Natural killer cell (primary cell): ENCODE data around the gene SH3BP1. TPM values are rescaled to one million over a fixed set of nuclear protein-coding genes. Genes with fewer than 3 reads are reported as not detected.
"Not testable (repeated sequence)": the region's sequence is repeated elsewhere in the genome, so short reads cannot be mapped to it uniquely, and the experiment has no call there.

Experiments used
- ATAC-seq, 3 donors: fragments of 150-1000 bp in 2 of 3; fragments of 200-7000 bp in 1 of 3; cut with Tn5 transposase; 1 replicate in 1 of 3; 2 replicates in 2 of 3; pipeline ENCODE4 v1.10.0; 2021; ENCODE audit warnings: mild to moderate bottlenecking in 2 of 3, moderate library complexity in 2 of 3
- DNase-seq, 2 donors: peaks; one replicate each; pipeline versions ENCODE4 v3.0.0 to v3.0.0-alpha.2; 2013 to 2021; ENCODE audit warnings: mixed read lengths in 1 of 2
- H3K27ac ChIP-seq: one replicate; pipeline ENCODE4 v1.5.1; 2013; ENCODE audit warnings: mild to moderate bottlenecking, low read length
- H3K27me3 ChIP-seq: one replicate; pipeline ENCODE4 v1.6.1; 2013; ENCODE audit warnings: low read length; ENCODE audit not compliant: control insufficient read depth, insufficient read depth
- H3K36me3 ChIP-seq: one replicate; pipeline ENCODE4 v1.6.1; 2013; ENCODE audit warnings: low read length; ENCODE audit not compliant: control insufficient read depth, insufficient read depth
- H3K4me1 ChIP-seq: one replicate; pipeline ENCODE4 v1.6.1; 2013; ENCODE audit warnings: low read length; ENCODE audit not compliant: control insufficient read depth, insufficient read depth
- H3K4me3 ChIP-seq: one replicate; pipeline ENCODE4 v1.5.1; 2013; ENCODE audit warnings: low read length
- H3K9me3 ChIP-seq: one replicate; pipeline ENCODE4 v1.6.1; 2013; ENCODE audit warnings: low read length; ENCODE audit not compliant: control insufficient read depth, insufficient read depth
- H3K27ac Mint-ChIP-seq, 2 donors: one replicate each; pipeline ENCODE4 v1.8.0; 2022; ENCODE audit warnings: mild to moderate bottlenecking in 2 of 2, mixed read lengths in 2 of 2, moderate library complexity in 1 of 2
- H3K27me3 Mint-ChIP-seq, 2 donors: one replicate each; pipeline ENCODE4 v1.8.0; 2022; ENCODE audit warnings: low read depth in 2 of 2, mixed read lengths in 2 of 2
- H3K36me3 Mint-ChIP-seq: one replicate; pipeline ENCODE4 v1.8.0; 2022; ENCODE audit warnings: mixed read lengths
- H3K4me1 Mint-ChIP-seq, 2 donors: one replicate each; pipeline ENCODE4 v1.8.0; 2022; ENCODE audit warnings: mixed read lengths in 2 of 2
- H3K4me3 Mint-ChIP-seq: one replicate; pipeline ENCODE4 v1.8.0; 2022; ENCODE audit warnings: mild to moderate bottlenecking, moderate library complexity, mixed read lengths
- H3K9me3 Mint-ChIP-seq, 2 donors: one replicate each; pipeline ENCODE4 v1.8.0; 2022; ENCODE audit warnings: mixed read lengths in 2 of 2
- CTCF ChIP-seq: fragments of 200-600 bp; IDR thresholded peaks from one replicate; pipeline ENCODE4 v1.8.0; 2022; ENCODE audit warnings: antibody characterized with exemption
- WGBS: methylation state at CpG from one replicate; pipeline ENCODE4 v1.1.7; 2013; ENCODE audit warnings: missing lambda C conversion rate; ENCODE audit not compliant: insufficient coverage; 5-methylcytosine and 5-hydroxymethylcytosine counted together
- intact Hi-C: fragments of 100-400 bp; cut with micrococcal nuclease; formaldehyde crosslinking; loops from one replicate; pipeline ENCODE4 v1.14.2; 2022
- total RNA-seq, 4 donors: library from RNA; stranded (reverse); fragments of 120-200 nt in 1 of 4; gene quantifications; one replicate each; pipeline versions ENCODE4 v1.2.3 to v1.2.4, GENCODE V29; 2013 to 2022

Gene SH3BP1
- total RNA-seq, 3 donors from 2014 or later (not counting 1 experiment from before 2014, with no cell fraction given): 163 to 189 (median 163) TPM

GRCh38 chr22:37692627-37693285 is 53.3 kb downstream of the SH3BP1 start:
- H3K27me3 ChIP-seq: no peaks in the 10 kb centered on the region
- no peak for DNase-seq
- WGBS: 96% methylated on average over 15 of the region's 15 CpGs
- TF ChIP-seq CTCF: no peak
- H3K9me3 ChIP-seq: no peaks in the 10 kb centered on the region
- H3K4me3 ChIP-seq: no peak overlapping the region
- peaks cover 49% of the 10 kb centered on the region for H3K36me3 ChIP-seq
- intact Hi-C loops: no loop called here
- no peak overlapping the region for H3K27ac Mint-ChIP-seq
- peaks cover 14% of the 10 kb centered on the region for H3K4me1 ChIP-seq
- H3K27me3 Mint-ChIP-seq: no peaks in the 10 kb centered on the region
- no peak for ATAC-seq
- no peaks in the 10 kb centered on the region for H3K9me3 Mint-ChIP-seq
- H3K27ac ChIP-seq: no peak overlapping the region
- no peaks in the 10 kb centered on the region for H3K36me3 Mint-ChIP-seq
- H3K4me1 Mint-ChIP-seq: peaks cover 14 to 21% of the 10 kb centered on the region in 2 donors
- H3K4me3 Mint-ChIP-seq: no peak overlapping the region

GRCh38 chr22:37694131-37694530 is 54.7 kb downstream of the SH3BP1 start:
- DNase-seq, H3K27me3 ChIP-seq, H3K27ac ChIP-seq, H3K27me3 Mint-ChIP-seq, H3K4me3 ChIP-seq, intact Hi-C loops, H3K4me3 Mint-ChIP-seq, H3K27ac Mint-ChIP-seq, ATAC-seq, H3K36me3 Mint-ChIP-seq, H3K9me3 Mint-ChIP-seq, H3K9me3 ChIP-seq: not testable (repeated sequence)
- H3K4me1 ChIP-seq: peaks cover 14% of the 10 kb centered on the region
- peaks cover 14 to 15% of the 10 kb centered on the region in 2 donors for H3K4me1 Mint-ChIP-seq
- H3K36me3 ChIP-seq: peaks cover 38% of the 10 kb centered on the region
- 93% methylated on average over 7 of the region's 7 CpGs for WGBS

GRCh38 chr22:37696260-37696656 is 56.8 kb downstream of the SH3BP1 start:
- Histone ChIP-seq H3K4me1 (peaks cover 19% of the 10 kb centered on the region), H3K36me3 (peaks cover 22% of the 10 kb centered on the region)
- H3K27ac Mint-ChIP-seq, H3K27me3 ChIP-seq, H3K9me3 Mint-ChIP-seq, ATAC-seq, H3K27ac ChIP-seq, H3K36me3 Mint-ChIP-seq, H3K9me3 ChIP-seq, DNase-seq, H3K4me3 ChIP-seq, H3K27me3 Mint-ChIP-seq: not testable (repeated sequence)
- Mint-ChIP-seq H3K4me3 (peak overlapping the region; percentile 56), H3K4me1 (peaks cover 19 to 21% of the 10 kb centered on the region in 2 donors)
- intact Hi-C loops: loop anchor here (1.0 to 5.0 kb wide), 3 partner anchors 10 to 89 kb away; partner anchors contain the start of genes GGA1, NOL12 and PDXP
- WGBS: 44% methylated on average over 12 of the region's 13 CpGs

GRCh38 chr22:37696657-37697537 is 57.4 kb downstream of the SH3BP1 start, which contains the start of gene TRIOBP:
Gene TRIOBP, plus strand, starts transcription at chr22:37697048. Its CDS starts 4,318 bp downstream, at chr22:37701366.
- WGBS: 21% methylated on average over 37 of the region's 39 CpGs
- Mint-ChIP-seq H3K27ac (peak within 1 kb of the TSS; percentile 54 to 85), H3K27me3 (no peaks in the 10 kb centered on the region), H3K4me1 (peaks cover 25 to 28% of the 10 kb centered on the region in 2 donors), H3K36me3 (no peaks in the 10 kb centered on the region), H3K4me3 (peak within 1 kb of the TSS; percentile 56), H3K9me3 (no peaks in the 10 kb centered on the region)
- DNase-seq: peak; percentile 89 to 90
- Histone ChIP-seq H3K36me3 (peaks cover 16% of the 10 kb centered on the region), H3K27me3 (no peaks in the 10 kb centered on the region), H3K27ac (no peak within 1 kb of the TSS), H3K9me3 (no peaks in the 10 kb centered on the region), H3K4me3 (no peak within 1 kb of the TSS), H3K4me1 (peaks cover 26% of the 10 kb centered on the region)
- intact Hi-C loops: loop anchor here (1.0 to 5.0 kb wide), 3 partner anchors 11 to 90 kb away; partner anchors contain the start of genes GGA1, NOL12 and PDXP
- peak; percentile 98 to 100 (median 99) for ATAC-seq
- peak; percentile 45 for TF ChIP-seq CTCF
